Measurements from ENCODE around the gene MPPED2. TPM values are rescaled to one million over a fixed set of nuclear protein-coding genes. Genes with fewer than 3 reads are reported as not detected.

The MPPED2 gene
- total RNA-seq, 4 donors from 2014 or later = 0.51 to 19.5 (median 9.3) TPM

GRCh38 chr11:30414806-30415205, 171.3 kb downstream of the MPPED2 start:
- H3K9me3 ChIP-seq = no peaks in the 10 kb centered on the region
- intact Hi-C loops (cut with DNase I; ENCODE audit: low total_unique reads) = no loop called here
- H3K36me3 ChIP-seq = no peaks in the 10 kb centered on the region
- no peak for TF ChIP-seq POLR2A (IDR thresholded peaks at IDR 0.05)
- TF ChIP-seq, protein P1, sequence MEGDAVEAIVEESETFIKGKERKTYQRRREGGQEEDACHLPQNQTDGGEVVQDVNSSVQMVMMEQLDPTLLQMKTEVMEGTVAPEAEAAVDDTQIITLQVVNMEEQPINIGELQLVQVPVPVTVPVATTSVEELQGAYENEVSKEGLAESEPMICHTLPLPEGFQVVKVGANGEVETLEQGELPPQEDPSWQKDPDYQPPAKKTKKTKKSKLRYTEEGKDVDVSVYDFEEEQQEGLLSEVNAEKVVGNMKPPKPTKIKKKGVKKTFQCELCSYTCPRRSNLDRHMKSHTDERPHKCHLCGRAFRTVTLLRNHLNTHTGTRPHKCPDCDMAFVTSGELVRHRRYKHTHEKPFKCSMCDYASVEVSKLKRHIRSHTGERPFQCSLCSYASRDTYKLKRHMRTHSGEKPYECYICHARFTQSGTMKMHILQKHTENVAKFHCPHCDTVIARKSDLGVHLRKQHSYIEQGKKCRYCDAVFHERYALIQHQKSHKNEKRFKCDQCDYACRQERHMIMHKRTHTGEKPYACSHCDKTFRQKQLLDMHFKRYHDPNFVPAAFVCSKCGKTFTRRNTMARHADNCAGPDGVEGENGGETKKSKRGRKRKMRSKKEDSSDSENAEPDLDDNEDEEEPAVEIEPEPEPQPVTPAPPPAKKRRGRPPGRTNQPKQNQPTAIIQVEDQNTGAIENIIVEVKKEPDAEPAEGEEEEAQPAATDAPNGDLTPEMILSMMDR (IDR thresholded peaks at IDR 0.05) = no peak
- no peaks in the 10 kb centered on the region for H3K27me3 ChIP-seq
- H3K4me3 ChIP-seq = no peak overlapping the region
- H3K27ac ChIP-seq = no peak overlapping the region
- no peaks in the 10 kb centered on the region for H3K4me1 ChIP-seq
- DNase-seq = no peak

- no peaks in the 10 kb centered on the region for H3K4me1 ChIP-seq
- DNase-seq = no peak
- no peaks in the 10 kb centered on the region for H3K36me3 ChIP-seq
- TF ChIP-seq, protein P1 (IDR thresholded peaks at IDR 0.05) = no peak
- no peak for TF ChIP-seq POLR2A (IDR thresholded peaks at IDR 0.05)
- intact Hi-C loops (cut with DNase I; ENCODE audit: low total_unique reads) = no loop called here
- H3K27me3 ChIP-seq = no peaks in the 10 kb centered on the region
- no peak overlapping the region for H3K4me3 ChIP-seq
- no peak overlapping the region for H3K27ac ChIP-seq
- H3K9me3 ChIP-seq = no peaks in the 10 kb centered on the region
These were observed 171.9 kb downstream of the MPPED2 start for GRCh38 chr11:30414244-30414643.

GRCh38 chr11:30412509-30412908, 173.6 kb downstream of the MPPED2 start:
- Histone ChIP-seq H3K27ac (no peak overlapping the region), H3K4me3 (no peak overlapping the region), H3K9me3 (no peaks in the 10 kb centered on the region), H3K27me3 (no peaks in the 10 kb centered on the region), H3K36me3 (no peaks in the 10 kb centered on the region), H3K4me1 (no peaks in the 10 kb centered on the region)
- TF ChIP-seq, protein P1 (IDR thresholded peaks at IDR 0.05) = no peak
- no peak for TF ChIP-seq POLR2A (IDR thresholded peaks at IDR 0.05)
- intact Hi-C loops (cut with DNase I; ENCODE audit: low total_unique reads) = no loop called here
- no peak for DNase-seq

DNA sequence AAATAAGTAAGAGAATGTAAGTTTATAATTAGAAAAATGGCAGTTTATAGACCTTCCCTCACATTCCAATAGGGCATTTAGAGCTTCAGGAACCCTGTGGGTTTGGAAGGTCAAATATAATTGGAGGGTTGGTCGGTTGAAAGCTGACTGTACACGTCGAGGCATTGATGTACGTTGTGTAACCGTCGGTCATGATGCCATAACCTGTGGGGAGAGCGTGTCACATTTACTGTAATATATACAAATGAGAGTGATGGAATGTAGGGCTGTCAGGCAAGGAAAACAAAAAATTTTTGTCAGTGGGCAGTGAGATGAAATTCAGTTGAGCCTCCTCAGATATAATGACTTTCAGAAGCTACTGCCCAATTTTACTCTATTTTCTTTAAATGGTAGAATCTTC, 174.8 kb downstream of the MPPED2 start:
- Histone ChIP-seq H3K4me3 (no peak overlapping the region), H3K27me3 (no peaks in the 10 kb centered on the region), H3K27ac (no peak overlapping the region), H3K4me1 (no peaks in the 10 kb centered on the region), H3K9me3 (no peaks in the 10 kb centered on the region), H3K36me3 (no peaks in the 10 kb centered on the region)
- intact Hi-C loops (cut with DNase I; ENCODE audit: low total_unique reads) = no loop called here
- DNase-seq = no peak
- no peak for TF ChIP-seq POLR2A (IDR thresholded peaks at IDR 0.05)
- TF ChIP-seq, protein P1 (IDR thresholded peaks at IDR 0.05) = no peak

- no peaks in the 10 kb centered on the region for H3K4me1 ChIP-seq
- DNase-seq = no peak
- no peak overlapping the region for H3K27ac ChIP-seq
- intact Hi-C loops (cut with DNase I; ENCODE audit: low total_unique reads) = no loop called here
- no peaks in the 10 kb centered on the region for H3K9me3 ChIP-seq
- no peak overlapping the region for H3K4me3 ChIP-seq
- H3K27me3 ChIP-seq = no peaks in the 10 kb centered on the region
- no peak for TF ChIP-seq POLR2A (IDR thresholded peaks at IDR 0.05)
- TF ChIP-seq, protein P1 (IDR thresholded peaks at IDR 0.05) = no peak
- H3K36me3 ChIP-seq = no peaks in the 10 kb centered on the region
These were observed 179.0 kb downstream of the MPPED2 start for GRCh38 chr11:30406978-30407762.
